ENCODE data around the gene EIF3K. TPM values are rescaled to one million over a fixed set of nuclear protein-coding genes. Genes with fewer than 3 reads are reported as not detected.
A peak's percentile ranks its signal among the peaks of the same experiment; 100 is the strongest.

The EIF3K gene
- total and polyA plus RNA-seq, 8 donors, result 184 to 284 (median 276) TPM

DNA sequence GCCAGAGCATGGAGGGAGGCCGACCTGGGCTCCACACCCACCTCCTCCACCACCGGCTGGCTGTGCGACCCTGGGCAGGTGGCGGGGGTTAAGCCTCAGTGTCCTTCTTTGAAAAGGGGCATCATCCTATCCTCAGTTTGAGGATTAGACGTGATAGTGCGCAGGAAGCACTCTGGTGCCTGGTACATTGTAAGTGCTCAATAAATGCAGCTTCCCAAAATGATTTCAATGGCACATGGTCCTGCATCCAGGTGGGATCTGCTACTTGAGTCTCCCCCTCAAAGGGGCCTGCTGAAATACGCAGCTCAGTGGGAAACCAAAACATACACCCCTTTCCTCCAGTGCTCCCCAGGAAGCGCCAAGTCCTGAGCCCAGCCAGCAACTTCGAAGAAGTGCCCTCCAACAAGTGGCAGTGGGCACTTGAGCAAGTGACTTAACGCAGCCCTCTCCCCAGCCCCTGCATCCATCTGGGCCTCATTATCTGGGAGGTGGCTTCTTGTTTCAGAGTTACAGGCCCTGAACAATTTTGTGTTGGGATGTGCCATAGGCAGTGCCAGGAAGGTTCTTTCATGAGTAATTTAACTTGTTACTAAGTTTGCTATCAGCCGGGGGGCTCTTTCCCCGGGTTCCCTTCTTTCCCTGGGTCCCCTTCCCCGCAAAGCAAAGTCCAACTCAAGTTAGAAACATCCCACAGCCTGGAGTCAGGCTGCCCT, 46.4 kb downstream of the EIF3K start:
- Histone ChIP-seq H3K9me3 (no peaks in the 10 kb centered on the region), H3K27me3 (no peaks in the 10 kb centered on the region), H3K36me3 (peaks cover 0 to 11% of the 10 kb centered on the region in 2 donors), H3K27ac (peak overlapping the region; percentile 86 to 93), H3K4me1 (peaks cover 76 to 100% of the 10 kb centered on the region in 2 donors), H3K4me3 (no peak overlapping the region)
- ATAC-seq, result no peak
- intact Hi-C loops (cut with DNase I), result no loop called here
- DNase-seq, result no peak
- TF ChIP-seq, protein P1, sequence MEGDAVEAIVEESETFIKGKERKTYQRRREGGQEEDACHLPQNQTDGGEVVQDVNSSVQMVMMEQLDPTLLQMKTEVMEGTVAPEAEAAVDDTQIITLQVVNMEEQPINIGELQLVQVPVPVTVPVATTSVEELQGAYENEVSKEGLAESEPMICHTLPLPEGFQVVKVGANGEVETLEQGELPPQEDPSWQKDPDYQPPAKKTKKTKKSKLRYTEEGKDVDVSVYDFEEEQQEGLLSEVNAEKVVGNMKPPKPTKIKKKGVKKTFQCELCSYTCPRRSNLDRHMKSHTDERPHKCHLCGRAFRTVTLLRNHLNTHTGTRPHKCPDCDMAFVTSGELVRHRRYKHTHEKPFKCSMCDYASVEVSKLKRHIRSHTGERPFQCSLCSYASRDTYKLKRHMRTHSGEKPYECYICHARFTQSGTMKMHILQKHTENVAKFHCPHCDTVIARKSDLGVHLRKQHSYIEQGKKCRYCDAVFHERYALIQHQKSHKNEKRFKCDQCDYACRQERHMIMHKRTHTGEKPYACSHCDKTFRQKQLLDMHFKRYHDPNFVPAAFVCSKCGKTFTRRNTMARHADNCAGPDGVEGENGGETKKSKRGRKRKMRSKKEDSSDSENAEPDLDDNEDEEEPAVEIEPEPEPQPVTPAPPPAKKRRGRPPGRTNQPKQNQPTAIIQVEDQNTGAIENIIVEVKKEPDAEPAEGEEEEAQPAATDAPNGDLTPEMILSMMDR (IDR thresholded peaks at IDR 0.05), result no peak

DNA sequence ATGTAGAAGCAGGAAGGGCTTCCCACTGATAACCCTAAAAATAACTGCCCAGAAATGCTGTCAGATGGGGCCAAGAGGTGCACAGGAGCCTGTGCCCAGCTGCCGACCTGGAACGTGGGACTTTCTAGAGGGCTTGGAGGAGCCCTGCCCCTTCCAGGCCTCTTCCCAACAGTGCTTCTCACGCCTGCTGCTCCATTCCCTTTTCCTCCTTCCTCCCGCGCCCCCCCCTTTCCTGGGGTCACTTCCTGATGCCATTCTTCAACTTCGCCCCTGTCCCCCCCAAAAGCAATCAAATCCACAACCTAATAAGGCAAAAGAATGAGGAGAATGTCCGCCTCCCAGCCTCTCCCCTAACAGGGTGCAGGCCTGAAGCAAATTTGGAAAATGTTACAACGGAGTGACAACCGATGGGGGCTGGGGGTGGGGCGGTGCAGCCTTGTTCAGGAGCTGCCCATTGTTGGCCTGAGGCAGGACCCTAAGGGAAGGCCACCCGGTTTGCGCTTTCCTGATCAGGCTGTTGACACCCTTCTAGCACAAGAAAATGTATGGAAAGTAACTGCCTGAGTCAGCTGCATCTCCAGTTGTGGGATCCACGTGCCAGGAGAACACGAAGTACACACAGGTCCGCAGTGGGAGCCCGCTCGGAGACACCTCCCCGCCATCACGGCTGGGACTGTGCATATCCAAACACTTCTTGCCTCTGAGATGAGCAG, 47.1 kb downstream of the EIF3K start:
- no peak overlapping the region for H3K4me3 ChIP-seq
- ATAC-seq, result peak; percentile 58
- TF ChIP-seq, protein P1 (IDR thresholded peaks at IDR 0.05), result no peak
- peaks cover 0 to 6% of the 10 kb centered on the region in 2 donors for H3K36me3 ChIP-seq
- peaks cover 72 to 100% of the 10 kb centered on the region in 2 donors for H3K4me1 ChIP-seq
- DNase-seq, result peak in 2 of 4 donors; percentile 72 to 74
- H3K27ac ChIP-seq, result peak overlapping the region; percentile 86 to 93
- no peaks in the 10 kb centered on the region for H3K27me3 ChIP-seq
- intact Hi-C loops (cut with DNase I), result no loop called here
- H3K9me3 ChIP-seq, result no peaks in the 10 kb centered on the region

DNA sequence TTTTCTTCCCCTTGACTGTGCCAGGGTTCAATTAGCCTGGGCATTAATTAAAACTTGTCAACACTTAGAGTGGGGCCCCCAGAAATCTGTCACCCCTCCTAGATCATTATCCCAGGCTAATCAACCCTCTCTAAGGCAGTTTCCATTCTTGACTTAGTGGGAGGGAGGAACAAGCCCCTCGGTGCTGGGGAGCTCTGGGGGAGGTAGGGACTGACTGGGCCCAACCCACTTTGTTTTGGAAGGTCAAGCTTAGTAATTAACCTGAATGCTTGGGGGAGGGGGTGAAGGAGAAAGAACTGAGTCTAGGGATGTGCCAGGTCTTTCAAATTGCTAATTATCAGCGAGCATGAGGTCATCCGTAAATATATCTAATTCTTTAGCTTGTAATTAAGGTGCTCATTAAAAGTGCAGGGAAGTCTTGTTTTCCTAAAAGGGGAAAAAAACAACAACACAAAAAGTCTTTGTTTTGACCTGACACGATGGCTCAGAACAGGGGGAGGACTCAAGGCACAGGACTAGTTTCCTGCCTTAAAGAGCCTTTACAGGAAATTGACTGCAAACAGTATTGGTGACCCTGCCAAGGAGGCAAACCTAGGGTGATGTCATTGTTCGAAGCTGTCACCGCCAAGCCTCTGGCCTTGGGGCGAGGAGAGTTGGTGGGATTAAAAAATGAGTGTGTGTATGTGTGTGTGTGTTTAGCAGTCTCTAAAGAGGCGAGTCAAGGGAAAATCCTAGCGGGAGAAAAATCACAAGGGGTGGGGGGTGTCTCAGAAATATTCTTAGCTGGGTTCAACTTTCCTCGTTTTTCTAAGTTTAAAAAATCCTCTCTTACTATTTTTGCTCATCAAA, 47.9 kb downstream of the EIF3K start:
- Histone ChIP-seq H3K27ac (peak overlapping the region; percentile 86 to 93), H3K9me3 (no peaks in the 10 kb centered on the region), H3K4me3 (no peak overlapping the region), H3K36me3 (peaks cover 0 to 5% of the 10 kb centered on the region in 2 donors), H3K4me1 (peaks cover 75 to 100% of the 10 kb centered on the region in 2 donors), H3K27me3 (no peaks in the 10 kb centered on the region)
- intact Hi-C loops (cut with DNase I), result no loop called here
- peak; percentile 25 for ATAC-seq
- peak in 1 of 4 donors; percentile 73 for DNase-seq
- TF ChIP-seq, protein P1 (IDR thresholded peaks at IDR 0.05), result no peak

DNA sequence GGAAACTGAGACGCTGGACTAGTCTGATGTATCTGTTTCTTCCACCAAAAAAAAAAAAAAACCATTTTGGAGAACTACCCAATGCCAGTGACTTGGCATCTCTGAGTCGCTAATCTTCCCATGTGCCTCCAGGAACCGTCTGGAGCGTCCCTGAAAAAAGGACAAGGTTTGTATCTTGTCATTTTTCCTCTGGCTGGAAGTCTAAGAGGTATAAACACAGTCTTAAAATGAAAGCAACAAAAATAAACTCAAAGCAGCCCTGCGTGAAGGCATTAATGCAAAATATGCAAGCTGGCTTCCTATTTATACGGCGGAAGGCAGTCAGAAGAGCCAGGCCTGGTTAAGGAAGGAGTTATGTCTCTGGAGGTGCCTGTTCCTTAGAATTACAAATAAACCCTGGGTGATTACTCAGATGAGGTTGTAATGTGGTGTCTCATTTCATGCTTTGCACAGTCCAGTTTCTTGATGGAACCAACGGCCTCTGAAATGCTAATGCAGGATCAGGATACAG, 48.7 kb downstream of the EIF3K start:
- H3K4me1 ChIP-seq, result peaks cover 69 to 94% of the 10 kb centered on the region in 2 donors
- no peaks in the 10 kb centered on the region for H3K27me3 ChIP-seq
- no peak for ATAC-seq
- H3K27ac ChIP-seq, result peak overlapping the region; percentile 86 to 93
- no peak overlapping the region for H3K4me3 ChIP-seq
- no peaks in the 10 kb centered on the region for H3K9me3 ChIP-seq
- peaks cover 0 to 10% of the 10 kb centered on the region in 2 donors for H3K36me3 ChIP-seq
- TF ChIP-seq, protein P1 (IDR thresholded peaks at IDR 0.05), result no peak
- no peak for DNase-seq
- intact Hi-C loops (cut with DNase I), result no loop called here

Measured in left lung (tissue), 10 donors.